CD8-positive, alpha-beta memory T cell (primary cell): ENCODE results near the gene IRS4. TPM values are rescaled to one million over a fixed set of nuclear protein-coding genes. Genes with fewer than 3 reads are reported as not detected.

Experiments used
- CTCF ChIA-PET: fragments of 350-600 bp; sonication (Branson Sonifier 250); formaldehyde crosslinking; loops from one replicate; lab custom pipeline; 2021; ENCODE audit warnings: antibody characterized with exemption; lab: Charles Lee
- POLR2A ChIA-PET: fragments of 350-600 bp; sonication (Branson Sonifier 250); formaldehyde crosslinking; loops from one replicate; lab custom pipeline; 2021; ENCODE audit warnings: antibody characterized with exemption; lab: Charles Lee
- DNase-seq, 5 donors: peaks; one replicate each; pipeline versions ENCODE4 v3.0.0 to v3.0.0-alpha.2; 2020 to 2022; ENCODE audit warnings: mixed read lengths in 1 of 5
- H3K27ac ChIP-seq: one replicate; pipeline ENCODE4 v1.7.0; 2013; ENCODE audit warnings: low read depth, mild to moderate bottlenecking, low read length, moderate library complexity
- H3K27me3 ChIP-seq: 2 replicates; pipeline ENCODE4 v1.7.0; 2013; ENCODE audit warnings: low read length, mild to moderate bottlenecking; ENCODE audit not compliant: insufficient read depth, poor library complexity, severe bottlenecking
- H3K36me3 ChIP-seq: 2 replicates; pipeline ENCODE4 v1.7.0; 2013; ENCODE audit warnings: mild to moderate bottlenecking, low read length, moderate library complexity; ENCODE audit not compliant: insufficient read depth
- H3K4me1 ChIP-seq: 2 replicates; pipeline ENCODE4 v1.7.0; 2013; ENCODE audit warnings: mild to moderate bottlenecking, low read length, moderate library complexity; ENCODE audit not compliant: insufficient read depth
- H3K4me3 ChIP-seq: 2 replicates; pipeline ENCODE4 v1.7.0; 2013; ENCODE audit warnings: mild to moderate bottlenecking, low read length
- H3K9me3 ChIP-seq: 2 replicates; pipeline ENCODE4 v1.7.0; 2013; ENCODE audit warnings: mild to moderate bottlenecking, low read length
- H3K27ac Mint-ChIP-seq, 8 donors: one replicate each; pipeline ENCODE4 v1.8.0; 2020 to 2021; ENCODE audit warnings: mixed read lengths in 8 of 8, mild to moderate bottlenecking in 6 of 8, inconsistent platforms in 3 of 8, moderate library complexity in 3 of 8
- H3K27me3 Mint-ChIP-seq, 2 donors: one replicate each; pipeline ENCODE4 v1.8.0; 2020 to 2021; ENCODE audit warnings: mixed read lengths in 2 of 2, mild to moderate bottlenecking in 1 of 2, moderate library complexity in 1 of 2
- H3K36me3 Mint-ChIP-seq, 3 donors: one replicate each; pipeline ENCODE4 v1.8.0; 2020 to 2021; ENCODE audit warnings: mixed read lengths in 3 of 3, inconsistent platforms in 1 of 3, mild to moderate bottlenecking in 1 of 3
- H3K4me1 Mint-ChIP-seq, 3 donors: one replicate each; pipeline ENCODE4 v1.8.0; 2020 to 2021; ENCODE audit warnings: mixed read lengths in 3 of 3, inconsistent platforms in 1 of 3, mild to moderate bottlenecking in 1 of 3
- H3K4me3 Mint-ChIP-seq, 7 donors: one replicate each; pipeline ENCODE4 v1.8.0; 2020 to 2021; ENCODE audit warnings: mixed read lengths in 7 of 7, mild to moderate bottlenecking in 6 of 7, moderate library complexity in 4 of 7, inconsistent platforms in 2 of 7
- H3K9me3 Mint-ChIP-seq, 5 donors: one replicate each; pipeline ENCODE4 v1.8.0; 2020 to 2022; ENCODE audit warnings: mixed read lengths in 5 of 5, mild to moderate bottlenecking in 3 of 5, moderate library complexity in 2 of 5, inconsistent platforms in 1 of 5
- polyA plus RNA-seq: library from polyadenylated mRNA; unstranded; fragments of 300-500 nt; fragmentation: Illumina TruSeq; gene quantifications from one replicate; pipeline ENCODE4 v1.2.3, GENCODE V29; 2021
- total RNA-seq, 2 experiments: library from RNA; stranded (reverse); gene quantifications; one replicate each; pipeline ENCODE4 v1.2.3, GENCODE V29; 2021

Gene IRS4
- total and polyA plus RNA-seq, 3 experiments from 2014 or later = not detected

- no peak overlapping the region for H3K4me3 Mint-ChIP-seq
- Histone ChIP-seq H3K36me3 (no peaks in the 10 kb centered on the region), H3K27me3 (no peaks in the 10 kb centered on the region), H3K4me3 (no peak overlapping the region), H3K4me1 (no peaks in the 10 kb centered on the region), H3K9me3 (no peaks in the 10 kb centered on the region), H3K27ac (no peak overlapping the region)
- DNase-seq = no peak
- ChIA-PET CTCF (no interaction called here), POLR2A (no interaction called here)
- peaks cover 19 to 26% of the 10 kb centered on the region in 2 donors for H3K27me3 Mint-ChIP-seq
- peaks cover 0 to 11% (median 4%) of the 10 kb centered on the region in 5 donors for H3K9me3 Mint-ChIP-seq
- H3K36me3 Mint-ChIP-seq = no peaks in the 10 kb centered on the region
- H3K4me1 Mint-ChIP-seq = no peaks in the 10 kb centered on the region
- H3K27ac Mint-ChIP-seq = peak overlapping the region in 1 of 8 donors; percentile 32
Measured at GRCh38 chrX:108734426-108734825, 1.9 kb downstream of the IRS4 start.

GRCh38 chrX:108732630-108733321 lies 3.6 kb downstream of the IRS4 start:
- Histone ChIP-seq H3K27me3 (no peaks in the 10 kb centered on the region), H3K9me3 (no peaks in the 10 kb centered on the region), H3K4me1 (no peaks in the 10 kb centered on the region), H3K4me3 (no peak overlapping the region), H3K36me3 (no peaks in the 10 kb centered on the region), H3K27ac (no peak overlapping the region)
- Mint-ChIP-seq H3K36me3 (no peaks in the 10 kb centered on the region), H3K27ac (no peak overlapping the region), H3K4me3 (no peak overlapping the region), H3K9me3 (peaks cover 0 to 9% (median 4%) of the 10 kb centered on the region in 5 donors), H3K27me3 (peaks cover 12 to 23% of the 10 kb centered on the region in 2 donors), H3K4me1 (no peaks in the 10 kb centered on the region)
- ChIA-PET POLR2A (no interaction called here), CTCF (no interaction called here)
- DNase-seq = no peak

- H3K36me3 ChIP-seq = no peaks in the 10 kb centered on the region
- DNase-seq = no peak
- H3K4me1 ChIP-seq = no peaks in the 10 kb centered on the region
- no peaks in the 10 kb centered on the region for H3K36me3 Mint-ChIP-seq
- ChIA-PET CTCF (no interaction called here), POLR2A (no interaction called here)
- H3K27me3 ChIP-seq = no peaks in the 10 kb centered on the region
- no peaks in the 10 kb centered on the region for H3K4me1 Mint-ChIP-seq
- H3K9me3 ChIP-seq = no peaks in the 10 kb centered on the region
- no peak overlapping the region for H3K4me3 ChIP-seq
- no peak overlapping the region for H3K4me3 Mint-ChIP-seq
- no peak overlapping the region for H3K27ac Mint-ChIP-seq
- H3K9me3 Mint-ChIP-seq = peaks cover 0 to 4% (median 3%) of the 10 kb centered on the region in 5 donors
- peaks cover 12 to 21% of the 10 kb centered on the region in 2 donors for H3K27me3 Mint-ChIP-seq
- no peak overlapping the region for H3K27ac ChIP-seq
Measured at GRCh38 chrX:108731153-108731552, 5.2 kb downstream of the IRS4 start.

GRCh38 chrX:108726748-108727147 lies 9.6 kb downstream of the IRS4 start:
- CTCF ChIA-PET = no interaction called here
- no peak overlapping the region for H3K4me3 ChIP-seq
- POLR2A ChIA-PET = no interaction called here
- no peak overlapping the region for H3K27ac Mint-ChIP-seq
- no peak overlapping the region for H3K27ac ChIP-seq
- no peaks in the 10 kb centered on the region for H3K36me3 Mint-ChIP-seq
- H3K27me3 Mint-ChIP-seq = peaks cover 3 to 7% of the 10 kb centered on the region in 2 donors
- H3K27me3 ChIP-seq = no peaks in the 10 kb centered on the region
- no peak for DNase-seq
- H3K4me3 Mint-ChIP-seq = no peak overlapping the region
- H3K9me3 ChIP-seq = no peaks in the 10 kb centered on the region
- no peaks in the 10 kb centered on the region for H3K4me1 ChIP-seq
- H3K4me1 Mint-ChIP-seq = no peaks in the 10 kb centered on the region
- peaks cover 0 to 2% (median 0%) of the 10 kb centered on the region in 5 donors for H3K9me3 Mint-ChIP-seq
- no peaks in the 10 kb centered on the region for H3K36me3 ChIP-seq

GRCh38 chrX:108722561-108722960 lies 13.8 kb downstream of the IRS4 start:
- peaks cover 0 to 2% (median 0%) of the 10 kb centered on the region in 5 donors for H3K9me3 Mint-ChIP-seq
- ChIA-PET POLR2A (no interaction called here), CTCF (no interaction called here)
- no peaks in the 10 kb centered on the region for H3K36me3 Mint-ChIP-seq
- Histone ChIP-seq H3K27ac (no peak overlapping the region), H3K4me3 (no peak overlapping the region), H3K27me3 (no peaks in the 10 kb centered on the region), H3K9me3 (no peaks in the 10 kb centered on the region), H3K36me3 (no peaks in the 10 kb centered on the region), H3K4me1 (no peaks in the 10 kb centered on the region)
- no peak overlapping the region for H3K27ac Mint-ChIP-seq
- peaks cover 0 to 5% of the 10 kb centered on the region in 2 donors for H3K27me3 Mint-ChIP-seq
- H3K4me1 Mint-ChIP-seq = no peaks in the 10 kb centered on the region
- H3K4me3 Mint-ChIP-seq = no peak overlapping the region
- DNase-seq = no peak

GRCh38 chrX:108712886-108713285 lies 23.5 kb downstream of the IRS4 start:
- DNase-seq = no peak
- Histone ChIP-seq H3K4me3 (no peak overlapping the region), H3K27me3 (no peaks in the 10 kb centered on the region), H3K9me3 (no peaks in the 10 kb centered on the region), H3K36me3 (no peaks in the 10 kb centered on the region), H3K4me1 (no peaks in the 10 kb centered on the region), H3K27ac (no peak overlapping the region)
- ChIA-PET CTCF (no interaction called here), POLR2A (no interaction called here)
- Mint-ChIP-seq H3K36me3 (no peaks in the 10 kb centered on the region), H3K27ac (no peak overlapping the region), H3K4me1 (no peaks in the 10 kb centered on the region), H3K27me3 (peaks cover 0 to 2% of the 10 kb centered on the region in 2 donors), H3K9me3 (peaks cover 0 to 14% (median 4%) of the 10 kb centered on the region in 5 donors), H3K4me3 (no peak overlapping the region)

GRCh38 chrX:108704839-108705238 lies 31.5 kb downstream of the IRS4 start:
- no peak for DNase-seq
- Mint-ChIP-seq H3K27me3 (peaks cover 0 to 3% of the 10 kb centered on the region in 2 donors), H3K4me3 (no peak overlapping the region), H3K36me3 (no peaks in the 10 kb centered on the region), H3K9me3 (peaks cover 0 to 3% (median 0%) of the 10 kb centered on the region in 5 donors), H3K4me1 (no peaks in the 10 kb centered on the region), H3K27ac (no peak overlapping the region)
- Histone ChIP-seq H3K4me3 (no peak overlapping the region), H3K27me3 (no peaks in the 10 kb centered on the region), H3K9me3 (no peaks in the 10 kb centered on the region), H3K4me1 (no peaks in the 10 kb centered on the region), H3K36me3 (no peaks in the 10 kb centered on the region), H3K27ac (no peak overlapping the region)
- CTCF ChIA-PET = no interaction called here
- POLR2A ChIA-PET = no interaction called here

GRCh38 chrX:108702530-108702929 lies 33.8 kb downstream of the IRS4 start:
- peaks cover 0 to 3% (median 0%) of the 10 kb centered on the region in 5 donors for H3K9me3 Mint-ChIP-seq
- Histone ChIP-seq H3K4me1 (no peaks in the 10 kb centered on the region), H3K27ac (no peak overlapping the region), H3K36me3 (no peaks in the 10 kb centered on the region), H3K9me3 (no peaks in the 10 kb centered on the region), H3K27me3 (no peaks in the 10 kb centered on the region), H3K4me3 (no peak overlapping the region)
- H3K27me3 Mint-ChIP-seq = peaks cover 0 to 2% of the 10 kb centered on the region in 2 donors
- no peak for DNase-seq
- no peaks in the 10 kb centered on the region for H3K4me1 Mint-ChIP-seq
- POLR2A ChIA-PET = no interaction called here
- no peaks in the 10 kb centered on the region for H3K36me3 Mint-ChIP-seq
- H3K27ac Mint-ChIP-seq = no peak overlapping the region
- CTCF ChIA-PET = no interaction called here
- H3K4me3 Mint-ChIP-seq = no peak overlapping the region
